Measurements from ENCODE around the gene ABHD2.
A peak's percentile ranks its signal among the peaks of the same experiment; 100 is the strongest.

DNA sequence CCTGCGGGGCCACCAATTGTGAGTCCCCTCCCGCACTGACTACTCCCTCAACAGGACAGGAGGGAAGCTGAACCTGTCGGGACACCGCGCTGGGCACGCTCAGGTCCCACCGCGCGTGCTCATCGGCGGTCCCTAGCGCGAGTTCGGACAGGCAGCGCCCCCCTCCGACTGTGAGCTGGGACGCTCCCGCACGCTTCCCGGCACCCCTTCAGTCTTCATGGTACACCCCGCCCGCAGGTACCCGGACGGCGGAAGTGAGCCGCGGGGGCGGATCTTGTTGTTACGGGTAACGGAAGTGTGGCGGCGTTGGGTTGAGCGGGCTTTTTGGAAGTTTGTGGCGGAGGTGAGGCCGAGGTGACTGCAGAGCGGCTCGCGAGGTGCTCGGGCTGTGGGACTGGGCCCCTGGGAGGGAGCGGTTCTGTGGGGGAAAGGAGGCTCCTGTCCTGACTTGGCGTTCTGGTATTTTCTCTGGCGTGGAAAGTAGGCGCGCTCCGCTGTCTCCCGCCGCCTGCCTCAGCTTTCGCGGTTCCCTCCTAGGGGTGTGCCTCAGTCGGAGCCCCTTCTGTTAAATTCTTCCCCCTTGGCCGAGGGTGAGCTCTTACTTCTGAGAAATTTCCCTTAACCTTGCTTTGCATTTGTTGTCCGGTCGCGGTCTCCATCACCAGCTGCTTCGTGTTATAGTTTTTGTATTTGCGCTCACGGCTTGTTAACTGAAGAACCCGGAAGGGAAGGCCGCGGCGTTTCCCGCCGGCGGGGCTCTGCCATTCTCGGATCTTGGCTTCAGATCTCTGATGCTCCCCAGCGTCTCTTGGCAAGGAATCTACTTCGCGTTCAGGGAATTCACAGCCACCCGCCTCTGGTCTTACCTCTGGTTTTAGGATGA, 155.7 kb downstream of the ABHD2 start, which contains the start of gene FANCI:
- TF ChIP-seq, protein P1, sequence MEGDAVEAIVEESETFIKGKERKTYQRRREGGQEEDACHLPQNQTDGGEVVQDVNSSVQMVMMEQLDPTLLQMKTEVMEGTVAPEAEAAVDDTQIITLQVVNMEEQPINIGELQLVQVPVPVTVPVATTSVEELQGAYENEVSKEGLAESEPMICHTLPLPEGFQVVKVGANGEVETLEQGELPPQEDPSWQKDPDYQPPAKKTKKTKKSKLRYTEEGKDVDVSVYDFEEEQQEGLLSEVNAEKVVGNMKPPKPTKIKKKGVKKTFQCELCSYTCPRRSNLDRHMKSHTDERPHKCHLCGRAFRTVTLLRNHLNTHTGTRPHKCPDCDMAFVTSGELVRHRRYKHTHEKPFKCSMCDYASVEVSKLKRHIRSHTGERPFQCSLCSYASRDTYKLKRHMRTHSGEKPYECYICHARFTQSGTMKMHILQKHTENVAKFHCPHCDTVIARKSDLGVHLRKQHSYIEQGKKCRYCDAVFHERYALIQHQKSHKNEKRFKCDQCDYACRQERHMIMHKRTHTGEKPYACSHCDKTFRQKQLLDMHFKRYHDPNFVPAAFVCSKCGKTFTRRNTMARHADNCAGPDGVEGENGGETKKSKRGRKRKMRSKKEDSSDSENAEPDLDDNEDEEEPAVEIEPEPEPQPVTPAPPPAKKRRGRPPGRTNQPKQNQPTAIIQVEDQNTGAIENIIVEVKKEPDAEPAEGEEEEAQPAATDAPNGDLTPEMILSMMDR (conservative IDR thresholded peaks at IDR 0.05; ENCODE audit: low read depth in 2 of 2): peak; percentile 43 to 87
- TF ChIP-seq CREB1 (CRISPR knock-in tag; IDR thresholded peaks at IDR 0.05; ENCODE audit: low read depth) (peak; percentile 45; the same call in 1 of the 2 replicates), JUNB (IDR thresholded peaks at IDR 0.05; ENCODE audit: unreplicated experiment) (no peak), EZH2phosphoT487 (IDR thresholded peaks at IDR 0.05; ENCODE audit: unreplicated experiment) (no peak)

All from GM23338 (cell line).